Upper lobe of right lung (tissue), 1 donor: ENCODE measurements around the gene GPR148. TPM values are rescaled to one million over a fixed set of nuclear protein-coding genes. Genes with fewer than 3 reads are reported as not detected.

ENCODE experiments used
- ATAC-seq: fragments of 200-7000 bp; cut with Tn5 transposase; one replicate; pipeline ENCODE4 v1.9.1; 2020; ENCODE audit warnings: mild to moderate bottlenecking, moderate library complexity
- DNase-seq: peaks from one replicate; pipeline ENCODE4 v3.0.0-alpha.2; 2020
- H3K27ac ChIP-seq: fragments of 200-600 bp; one replicate; pipeline ENCODE4 v1.8.0; 2022
- H3K27me3 ChIP-seq: fragments of 200-600 bp; one replicate; pipeline ENCODE4 v1.8.0; 2022; ENCODE audit warnings: mild to moderate bottlenecking
- H3K36me3 ChIP-seq: fragments of 200-600 bp; one replicate; pipeline ENCODE4 v1.8.0; 2022
- H3K4me1 ChIP-seq: fragments of 200-600 bp; one replicate; pipeline ENCODE4 v1.8.0; 2022
- H3K4me3 ChIP-seq: fragments of 200-600 bp; one replicate; pipeline ENCODE4 v1.8.0; 2022; ENCODE audit warnings: mild to moderate bottlenecking
- H3K9me3 ChIP-seq: fragments of 200-600 bp; one replicate; pipeline ENCODE4 v1.8.0; 2022
- CTCF ChIP-seq: fragments of 200-600 bp; IDR thresholded peaks from one replicate; pipeline ENCODE4 v1.8.0; 2022; ENCODE audit warnings: antibody characterized with exemption
- intact Hi-C: fragments of 100-400 bp; cut with DNase I; formaldehyde crosslinking; loops from one replicate; pipeline ENCODE4 v1.11.0; 2022
- total RNA-seq: library from RNA; stranded (reverse); fragmentation: NEBNext Ultra II Directional; extraction: Animal tissue kit (Norgen Biotek cat#: 25700); gene quantifications from one replicate; pipeline ENCODE4 v1.2.1, GENCODE V29; 2021
- donor health status: DM: no; HTN: yes; CAD: no; lungs with severe emphysema.

The GPR148 gene
- total RNA-seq, 1 donor from 2014 or later = not detected

DNA sequence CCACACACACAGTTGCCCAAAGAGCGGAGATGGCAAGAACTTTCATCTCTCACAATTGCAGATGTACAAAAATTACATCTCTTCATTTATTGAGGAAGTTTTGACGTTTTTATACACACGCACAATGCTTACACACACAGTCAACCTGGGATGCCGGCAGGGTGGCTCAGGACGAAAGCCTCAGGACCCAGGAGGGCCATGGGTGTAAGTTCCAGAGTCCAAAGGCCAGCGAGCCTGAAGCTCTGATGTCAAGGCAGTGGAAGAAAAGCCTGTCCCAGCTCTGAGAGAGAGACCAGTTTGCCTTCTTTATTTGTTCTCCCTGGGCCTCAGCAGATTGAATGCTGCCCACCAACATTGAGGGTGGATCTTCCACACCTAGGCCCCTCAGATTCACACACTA, 36.6 kb downstream of the GPR148 start:
- H3K27me3 ChIP-seq = peaks cover 3% of the 10 kb centered on the region
- DNase-seq = no peak
- H3K4me1 ChIP-seq = no peaks in the 10 kb centered on the region
- intact Hi-C loops = no loop called here
- no peak overlapping the region for H3K27ac ChIP-seq
- H3K9me3 ChIP-seq = no peaks in the 10 kb centered on the region
- no peak for TF ChIP-seq CTCF
- H3K36me3 ChIP-seq = no peaks in the 10 kb centered on the region
- no peak for ATAC-seq
- no peak overlapping the region for H3K4me3 ChIP-seq

GRCh38 chr2:130766037-130766436, 37.2 kb downstream of the GPR148 start:
- Histone ChIP-seq H3K27me3 (no peaks in the 10 kb centered on the region), H3K4me3 (no peak overlapping the region), H3K9me3 (no peaks in the 10 kb centered on the region), H3K36me3 (no peaks in the 10 kb centered on the region), H3K4me1 (no peaks in the 10 kb centered on the region), H3K27ac (no peak overlapping the region)
- intact Hi-C loops = no loop called here
- ATAC-seq (no peak), DNase-seq (no peak)
- TF ChIP-seq CTCF = no peak

DNA sequence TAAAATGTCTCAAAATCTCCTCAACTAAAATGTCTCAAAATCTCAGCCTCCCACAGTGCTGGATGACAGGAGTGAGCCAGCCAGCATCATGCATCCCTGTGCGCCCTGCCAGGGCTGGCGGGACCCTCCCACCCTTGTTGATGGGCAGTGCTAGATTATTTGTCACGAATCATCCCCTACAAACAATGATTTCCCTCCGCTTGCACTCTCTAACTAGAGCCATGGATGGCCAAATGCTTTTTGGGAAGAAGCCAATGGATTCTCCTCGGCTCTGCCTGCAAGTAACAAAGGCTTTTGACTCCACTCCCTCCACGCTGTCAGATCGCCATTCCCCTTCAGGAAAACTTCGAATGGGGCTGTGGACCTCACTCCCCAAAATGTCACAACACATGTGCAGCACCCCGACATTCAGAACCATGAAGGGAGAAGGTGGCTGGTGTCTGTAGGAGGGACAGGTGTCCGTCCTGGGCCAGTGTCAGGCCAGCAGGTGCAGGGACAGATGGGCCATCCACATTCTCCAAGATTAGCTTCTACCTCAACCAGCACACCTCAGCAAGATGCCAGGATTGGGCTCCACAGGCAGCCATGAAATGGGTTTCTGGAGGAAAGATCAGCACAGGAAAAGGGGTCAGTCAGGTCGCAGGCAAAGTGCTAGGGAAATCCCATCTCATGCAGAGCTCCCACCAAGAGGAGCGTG, 38.0 kb downstream of the GPR148 start:
- intact Hi-C loops = no loop called here
- no peaks in the 10 kb centered on the region for H3K36me3 ChIP-seq
- no peaks in the 10 kb centered on the region for H3K27me3 ChIP-seq
- TF ChIP-seq CTCF = no peak
- H3K9me3 ChIP-seq = no peaks in the 10 kb centered on the region
- no peak overlapping the region for H3K4me3 ChIP-seq
- H3K27ac ChIP-seq = no peak overlapping the region
- no peak for ATAC-seq
- no peaks in the 10 kb centered on the region for H3K4me1 ChIP-seq
- no peak for DNase-seq

DNA sequence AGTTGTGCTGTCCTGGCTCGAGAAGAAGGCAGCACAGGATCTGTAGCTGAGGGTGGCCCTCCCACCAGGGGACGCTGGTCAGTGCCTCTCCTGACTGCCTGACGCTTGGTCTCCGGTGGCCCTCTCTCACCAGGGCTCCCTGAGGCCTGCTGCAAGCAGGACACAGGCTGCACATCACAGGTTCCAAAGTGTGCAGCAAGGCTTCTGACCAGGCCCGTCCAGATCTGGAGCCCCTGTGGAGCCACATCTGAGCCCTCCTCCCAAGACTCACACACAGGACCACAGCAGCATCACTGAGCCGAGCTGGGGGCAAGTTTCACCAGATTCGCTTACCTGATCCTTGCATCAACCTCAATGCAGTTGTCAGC, 38.5 kb downstream of the GPR148 start:
- Histone ChIP-seq H3K4me3 (no peak overlapping the region), H3K9me3 (no peaks in the 10 kb centered on the region), H3K36me3 (no peaks in the 10 kb centered on the region), H3K27ac (no peak overlapping the region), H3K27me3 (no peaks in the 10 kb centered on the region), H3K4me1 (no peaks in the 10 kb centered on the region)
- DNase-seq = no peak
- TF ChIP-seq CTCF = no peak
- intact Hi-C loops = no loop called here
- no peak for ATAC-seq

DNA sequence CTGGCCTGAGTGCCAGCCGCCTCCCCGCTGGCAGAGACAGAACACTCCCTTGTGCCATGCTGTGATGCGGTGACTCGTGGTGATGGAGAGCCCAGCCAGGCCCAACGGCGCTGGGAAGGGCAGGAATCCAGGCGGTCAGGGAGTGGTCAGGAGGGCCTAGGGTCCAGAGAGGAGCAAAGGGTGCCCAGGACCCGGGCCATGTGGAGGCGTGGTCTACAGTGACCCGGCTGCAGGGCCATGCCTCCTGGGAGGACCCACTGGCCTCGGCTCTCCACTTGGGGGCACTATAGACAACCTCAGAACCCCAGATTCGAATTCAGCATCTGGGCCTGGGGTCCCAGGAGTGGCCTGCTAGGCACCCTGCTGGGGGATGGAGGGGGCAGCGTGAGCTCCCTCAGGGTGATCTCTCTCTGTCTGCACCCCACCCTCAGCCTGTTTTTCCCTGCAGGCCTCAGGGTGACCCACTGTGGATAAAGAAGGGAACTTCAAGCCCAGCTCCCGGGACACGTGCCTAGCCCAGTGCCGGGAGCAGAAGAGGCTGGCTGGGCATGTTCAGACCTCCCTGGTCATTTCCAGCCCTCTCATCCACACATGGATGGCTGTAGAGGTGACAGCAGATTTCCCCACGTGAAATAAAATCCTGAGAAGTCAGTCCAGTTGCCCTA, 39.5 kb downstream of the GPR148 start:
- intact Hi-C loops = no loop called here
- TF ChIP-seq CTCF = no peak
- Histone ChIP-seq H3K36me3 (no peaks in the 10 kb centered on the region), H3K4me3 (no peak overlapping the region), H3K9me3 (no peaks in the 10 kb centered on the region), H3K27ac (no peak overlapping the region), H3K27me3 (no peaks in the 10 kb centered on the region), H3K4me1 (no peaks in the 10 kb centered on the region)
- ATAC-seq (peak; percentile 8), DNase-seq (no peak)
